Stimulated activated CD8-positive, alpha-beta memory T cell treated with anti-CD3 and anti-CD28 coated beads, Interleukin-4, amount 100 ng/mL, for 1 hour (primary cell): ENCODE measurements around the gene THAP10.

ENCODE experiments used
- DNase-seq, 2 donors: peaks; one replicate each; pipeline ENCODE4 v3.0.0-alpha.2; 2020; ENCODE audit warnings: low read depth in 2 of 2, low spot score in 1 of 2

The THAP10 gene

DNA sequence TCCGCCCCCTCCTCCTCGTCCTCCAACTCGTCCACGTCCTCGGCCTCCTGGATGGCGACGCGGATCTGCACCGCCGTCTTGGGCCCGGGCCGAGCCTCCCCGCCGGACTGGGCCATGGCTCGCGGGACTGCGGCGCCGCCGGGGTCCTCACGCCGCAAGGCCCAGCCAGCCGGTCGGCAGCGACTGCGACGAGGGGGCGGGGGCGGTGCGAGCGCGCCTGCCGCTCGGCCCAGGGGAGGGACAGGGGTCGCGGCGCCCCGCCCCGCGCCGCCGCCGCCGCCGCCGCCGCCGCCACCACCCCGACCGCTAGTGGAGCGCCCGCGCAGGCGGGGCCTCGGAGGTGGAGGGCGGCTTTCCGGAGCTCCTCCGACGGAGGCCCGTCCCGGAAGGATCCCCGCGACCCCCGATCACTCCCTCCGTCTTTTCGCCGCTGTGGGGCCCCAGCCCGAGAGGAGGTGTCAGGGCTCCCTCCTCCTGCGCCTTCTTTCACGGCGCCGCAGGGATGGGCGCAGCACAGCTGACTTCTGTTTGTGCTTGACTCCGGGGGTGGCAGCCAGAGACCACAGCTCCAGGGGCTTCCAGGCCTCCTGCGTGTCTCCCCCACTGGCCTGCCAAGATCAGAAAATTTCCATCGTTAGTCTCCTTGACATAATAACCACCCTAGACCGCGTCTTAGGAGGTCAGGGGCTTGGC is 38.1 kb downstream of the THAP10 start, which contains the start of gene LARP6:
Gene LARP6 (minus strand): TSS at position 185 of the 693 bp plus-strand sequence. CDS start 69 bp downstream, at position 116.
- DNase-seq, result no peak

DNA sequence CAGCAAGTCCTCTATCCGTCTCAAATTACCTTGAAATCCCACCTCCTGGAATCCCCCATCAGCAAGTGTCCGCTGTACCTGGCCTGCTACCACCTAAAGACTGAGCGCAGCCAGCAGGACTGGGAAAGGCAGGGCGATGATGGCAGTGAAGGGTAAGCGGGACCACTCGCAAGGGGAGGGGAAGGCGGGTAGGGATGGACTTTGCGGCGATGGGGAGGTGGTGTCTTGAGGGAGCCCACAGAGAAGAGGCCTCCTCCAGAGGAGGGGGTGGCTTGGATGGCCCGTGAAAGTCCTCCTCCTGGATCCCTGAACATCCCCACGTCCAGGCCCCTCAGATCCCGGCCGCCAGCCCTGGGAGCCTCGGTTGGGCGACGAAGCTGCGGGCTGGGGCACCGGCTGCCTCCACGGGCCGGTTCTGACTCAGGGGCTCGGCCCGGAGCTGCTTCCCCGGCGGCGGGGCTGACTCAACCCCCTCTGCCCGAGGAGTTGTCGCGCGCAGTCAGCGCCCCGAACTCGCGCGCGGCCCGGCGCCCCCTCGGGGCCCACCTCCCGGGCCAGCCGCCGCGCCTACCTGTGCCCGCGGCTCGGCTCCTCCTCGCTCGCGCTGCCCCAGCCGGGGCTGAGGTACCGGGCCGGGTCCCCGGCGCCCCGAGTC is 38.8 kb downstream of the THAP10 start:
- DNase-seq, result no peak

DNA sequence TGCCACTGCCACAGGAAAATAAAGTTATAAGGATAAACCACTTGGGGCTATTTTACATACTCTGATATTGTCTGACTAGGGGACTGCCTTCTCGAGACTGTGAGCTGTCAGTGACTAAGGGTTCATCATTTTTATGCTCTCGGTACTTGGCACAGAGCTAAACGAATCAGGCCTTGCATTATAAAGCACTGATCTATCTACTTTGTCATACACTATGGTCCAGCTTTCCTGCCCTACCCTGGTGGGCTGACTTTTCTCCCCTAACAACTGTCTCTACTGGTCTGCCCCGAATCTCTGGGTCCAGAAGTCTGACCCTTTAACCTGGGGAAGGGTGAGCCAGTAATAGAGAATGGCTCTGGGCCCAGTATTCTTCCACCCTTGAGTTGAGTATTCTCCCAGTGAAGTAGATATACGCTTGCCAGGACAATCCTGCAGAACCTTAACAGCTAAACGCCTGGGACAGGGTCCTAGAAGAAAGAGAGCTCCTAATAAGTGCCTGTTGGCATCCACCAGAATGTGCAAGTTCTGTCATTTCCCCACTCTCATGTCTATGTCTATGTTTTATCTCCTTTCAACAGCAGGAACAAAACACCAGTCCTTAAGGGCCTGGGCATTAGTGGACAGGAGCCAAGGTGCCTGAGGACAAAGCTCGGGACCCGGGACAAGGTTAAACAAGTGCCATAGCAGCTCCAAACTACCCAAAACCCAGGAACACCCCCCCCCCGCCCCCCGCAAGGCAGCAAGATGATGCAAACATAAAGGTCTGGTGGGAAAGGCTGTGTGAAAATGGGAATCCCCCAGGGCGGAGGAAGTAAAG is 39.5 kb downstream of the THAP10 start:
- DNase-seq, result no peak

DNA sequence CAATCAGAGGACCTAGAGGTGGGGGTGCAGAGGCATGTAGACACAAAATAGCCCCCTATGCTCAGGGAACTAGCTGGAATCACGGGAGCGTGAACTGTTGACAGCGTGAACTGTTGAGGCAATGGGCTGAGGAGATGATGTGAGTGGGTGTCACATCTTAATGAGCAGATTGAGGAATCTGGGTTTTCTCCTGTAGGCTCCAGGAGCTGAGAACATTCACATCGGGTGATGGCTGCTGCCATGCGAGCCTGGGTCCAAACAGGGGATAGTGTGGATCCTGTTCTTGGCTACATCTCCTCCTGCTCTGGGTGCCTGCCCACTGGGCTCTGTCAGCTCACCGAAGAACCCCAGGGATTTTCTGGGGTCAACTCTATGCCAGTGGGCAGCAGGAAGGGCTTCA is 40.3 kb downstream of the THAP10 start:
- DNase-seq, result no peak

DNA sequence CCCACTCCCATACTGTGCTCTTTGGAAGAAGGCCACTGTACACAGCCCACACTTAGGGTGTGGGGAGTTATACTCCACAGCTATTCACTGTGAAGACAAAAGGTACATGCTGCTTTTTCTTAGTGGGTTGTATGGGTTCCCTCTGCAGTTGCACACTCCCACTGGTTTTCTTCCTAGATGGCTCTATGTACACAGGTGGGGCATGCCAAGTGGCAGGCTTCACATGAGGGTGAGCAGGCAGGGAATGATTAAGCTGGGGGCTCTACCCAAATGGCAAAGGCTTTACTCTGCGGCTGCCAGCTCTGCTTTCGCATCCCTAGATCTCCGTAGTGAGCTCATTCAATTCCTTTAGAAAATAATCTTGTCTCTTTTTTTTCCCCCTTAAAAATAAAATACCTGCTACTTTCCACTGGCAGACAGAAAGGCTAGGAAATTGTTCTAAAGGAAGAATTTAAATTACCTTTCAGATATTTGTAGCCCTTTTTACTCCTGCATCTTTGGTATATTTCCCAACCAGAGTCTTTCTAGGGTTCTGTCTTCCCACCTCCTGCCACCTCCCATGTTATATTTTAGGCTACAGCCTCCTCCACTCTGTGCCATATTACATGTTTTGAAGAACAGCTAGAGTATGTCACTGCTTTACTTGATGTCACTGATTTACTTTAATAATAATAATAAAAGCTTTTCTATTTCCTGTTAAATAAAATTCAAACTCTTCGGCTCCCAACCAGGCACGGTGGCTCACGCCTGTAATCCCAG is 46.5 kb downstream of the THAP10 start:
- no peak for DNase-seq

DNA sequence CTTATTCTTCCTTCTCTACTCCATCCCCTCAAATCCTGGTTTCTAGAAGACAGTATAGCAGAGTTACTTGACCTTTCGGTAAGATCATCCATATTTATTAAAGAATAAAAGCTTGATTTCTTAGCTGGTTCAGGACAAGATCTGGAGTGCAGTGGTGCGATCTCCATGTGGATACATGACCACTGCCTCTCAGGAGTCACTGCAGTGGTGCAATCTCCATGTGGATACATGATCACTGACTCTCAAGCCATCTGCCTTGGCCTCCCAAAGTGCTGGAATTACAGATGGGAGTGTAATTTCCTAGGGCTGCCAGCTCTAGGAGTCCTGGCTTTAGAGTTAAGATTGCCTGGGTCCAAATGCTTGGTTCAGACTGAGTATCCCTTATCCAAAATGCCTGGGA is 54.8 kb downstream of the THAP10 start:
- no peak for DNase-seq

DNA sequence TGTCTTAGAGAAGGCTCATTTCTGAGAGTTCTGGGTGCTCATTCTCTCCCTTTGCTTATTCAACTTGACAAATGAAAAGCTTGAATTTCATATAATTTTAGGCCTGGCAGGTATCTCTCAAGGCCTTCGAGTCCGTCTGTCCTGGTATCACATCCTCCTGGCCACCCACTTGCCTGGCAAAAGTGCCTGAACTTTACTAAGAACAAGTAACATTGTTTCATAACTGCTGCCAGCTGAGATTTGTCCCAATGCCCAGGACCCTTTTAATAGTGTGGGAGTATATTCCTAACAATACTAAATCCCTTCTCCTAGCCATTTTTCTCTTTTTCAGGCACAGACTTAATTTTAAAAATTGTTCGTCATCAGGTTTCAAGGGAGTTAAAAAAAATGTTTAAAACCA is 56.4 kb downstream of the THAP10 start:
- no peak for DNase-seq

DNA sequence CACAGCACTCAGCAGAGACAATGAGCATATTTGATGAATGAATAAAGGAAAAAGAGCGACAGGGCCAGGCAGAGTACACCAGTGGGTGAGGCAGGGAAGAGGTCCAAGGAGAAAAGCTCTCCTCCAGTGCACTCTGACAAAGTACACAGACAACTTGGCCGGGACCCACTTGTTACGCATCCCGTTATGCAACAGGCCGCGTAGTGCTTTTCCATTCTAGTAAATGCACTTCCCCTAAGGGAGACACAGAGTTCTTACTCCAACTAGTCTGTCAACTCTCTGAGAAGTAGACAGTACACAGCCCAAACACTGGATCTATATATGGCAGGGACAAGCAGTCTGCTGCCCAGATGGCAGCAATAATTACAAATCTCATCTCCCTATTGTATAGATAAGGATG is 56.8 kb downstream of the THAP10 start:
- no peak for DNase-seq

DNA sequence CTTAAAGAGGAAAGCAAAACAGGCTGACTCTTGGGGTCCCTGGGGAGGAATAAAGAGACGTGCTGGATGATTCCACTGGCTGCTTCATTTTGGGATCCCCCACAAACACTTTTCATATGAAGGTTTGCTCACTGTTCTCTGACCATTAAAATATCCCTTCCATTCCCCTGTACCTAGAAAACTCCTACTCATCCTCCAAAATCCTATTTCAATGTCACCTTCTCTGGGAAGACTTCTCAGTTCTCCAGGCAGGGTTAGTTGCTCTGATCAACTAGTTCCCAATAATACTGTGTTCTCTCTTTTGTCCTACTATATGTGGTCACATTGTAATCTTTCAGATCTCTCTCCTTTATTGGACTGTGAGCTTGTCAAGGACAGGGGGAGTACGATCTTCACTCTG is 57.2 kb downstream of the THAP10 start:
- no peak for DNase-seq

DNA sequence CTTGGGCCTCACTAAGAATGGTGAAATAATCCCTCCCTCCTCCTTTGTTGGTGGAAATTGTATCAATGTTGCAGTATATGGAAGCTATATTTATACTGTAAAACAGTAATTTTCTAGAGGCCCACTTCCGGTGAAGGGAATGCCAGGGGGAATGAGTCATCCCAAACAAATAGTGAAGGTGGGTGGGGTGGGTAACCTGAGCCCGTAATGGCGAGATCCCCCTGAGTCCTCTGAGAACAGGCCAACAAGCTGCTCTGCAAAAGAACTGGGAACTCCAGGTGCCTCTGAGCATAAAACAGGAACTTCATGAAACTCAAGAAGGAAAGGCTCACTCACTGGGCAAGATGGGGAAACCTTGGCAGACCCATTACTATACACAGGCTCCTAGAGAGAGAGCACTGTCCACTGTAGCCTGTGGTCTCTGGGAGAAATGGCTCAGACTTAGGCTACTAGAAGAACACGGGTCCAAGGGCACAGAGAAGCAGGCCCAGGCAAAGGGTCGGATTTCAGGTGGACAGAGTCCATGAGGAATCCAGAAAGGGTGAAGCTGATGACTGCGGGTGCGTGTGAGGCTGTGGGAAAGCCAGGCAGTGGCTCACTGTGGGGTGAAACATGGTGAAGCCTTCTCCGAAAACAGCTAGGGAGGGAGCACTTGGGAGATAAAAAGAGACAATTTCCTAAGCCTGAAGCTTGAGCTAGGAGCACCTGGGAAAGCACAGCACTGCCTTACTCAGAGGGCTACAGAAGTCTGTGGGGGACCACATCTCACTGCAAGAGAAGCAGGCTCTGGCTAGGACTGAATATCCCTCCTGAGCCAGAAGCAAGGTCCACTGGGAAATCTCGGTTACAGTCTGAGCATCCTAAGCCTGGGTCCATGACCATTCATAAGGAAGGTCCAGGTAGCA is 58.1 kb downstream of the THAP10 start:
- no peak for DNase-seq

DNA sequence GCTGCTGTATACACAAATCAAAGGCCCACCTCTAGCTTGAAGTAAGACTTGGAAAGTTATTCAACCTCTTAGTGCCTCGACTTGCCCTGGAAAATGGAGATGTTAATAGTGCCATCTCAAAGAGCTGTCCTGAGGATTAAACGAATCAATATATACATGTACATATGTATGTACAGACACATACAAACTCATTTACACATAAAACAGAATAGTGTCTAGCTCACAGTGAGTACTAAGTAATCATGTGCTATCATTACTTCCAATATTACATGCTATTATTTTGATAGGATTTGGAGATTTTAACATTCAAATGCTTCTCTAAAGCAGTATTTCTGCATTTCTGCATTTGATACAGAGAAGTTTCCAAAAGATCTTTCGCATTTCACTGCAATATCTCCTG is 58.8 kb downstream of the THAP10 start:
- DNase-seq, result no peak

DNA sequence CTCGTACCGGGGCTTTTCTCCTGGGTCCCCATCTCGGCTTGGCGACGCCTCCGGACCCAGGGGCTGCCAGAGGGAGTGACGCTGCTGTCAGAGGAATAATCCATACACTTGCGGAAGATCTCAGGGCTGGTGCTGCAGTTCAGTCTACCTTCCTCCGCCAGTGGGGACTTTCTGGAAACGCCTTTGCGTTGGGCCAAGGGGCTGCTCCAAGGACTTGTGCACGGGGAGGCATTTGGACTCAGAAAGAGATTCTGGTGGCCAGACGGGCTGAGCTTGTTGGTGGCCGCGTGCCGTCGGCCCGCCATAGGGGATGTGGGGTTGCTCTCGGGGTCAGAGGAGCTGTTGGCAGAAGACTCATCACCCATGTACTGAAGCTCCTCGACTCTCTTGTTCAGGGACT is 60.1 kb downstream of the THAP10 start:
- no peak for DNase-seq
